GM18870 (cell line): Measurements from ENCODE around the gene YBEY.

Experiments used
- ATAC-seq: cut with Tn5 transposase; IDR thresholded peaks from one replicate; pipeline ENCODE4 v1.9.1; 2021; ENCODE audit warnings: moderate library complexity; ENCODE audit not compliant: unreplicated experiment

Gene YBEY

GRCh38 chr21:46325073-46325912, 39.2 kb downstream of the YBEY start:
- no peak for ATAC-seq

- ATAC-seq = no peak
Observed at GRCh38 chr21:46326110-46326703, 40.1 kb downstream of the YBEY start.

- ATAC-seq = no peak
Observed at GRCh38 chr21:46327711-46328110, 41.6 kb downstream of the YBEY start.

GRCh38 chr21:46328151-46328550, 42.0 kb downstream of the YBEY start:
- ATAC-seq = no peak

GRCh38 chr21:46329796-46330195, 43.7 kb downstream of the YBEY start:
- ATAC-seq = no peak

- no peak for ATAC-seq
Observed at GRCh38 chr21:46334351-46335140, 48.4 kb downstream of the YBEY start.

- ATAC-seq = no peak
Observed at GRCh38 chr21:46336603-46337002, 50.5 kb downstream of the YBEY start.

GRCh38 chr21:46340998-46341397, 54.9 kb downstream of the YBEY start:
- ATAC-seq = no peak

GRCh38 chr21:46344219-46344915, 58.2 kb downstream of the YBEY start:
- no peak for ATAC-seq

- no peak for ATAC-seq
Observed at GRCh38 chr21:46345861-46346260, 59.7 kb downstream of the YBEY start.

GRCh38 chr21:46346296-46347202, 60.4 kb downstream of the YBEY start:
- ATAC-seq = no peak

GRCh38 chr21:46347203-46347550, 61.0 kb downstream of the YBEY start:
- ATAC-seq = no peak
